MG63 (cell line): ENCODE results near the gene RAD9B. TPM values are rescaled to one million over a fixed set of nuclear protein-coding genes. Genes with fewer than 3 reads are reported as not detected.
"Not testable (repeated sequence)": the region's sequence is repeated elsewhere in the genome, so short reads cannot be mapped to it uniquely, and the experiment has no call there.

Source experiments
- DNase-seq: peaks from one replicate; pipeline ENCODE4 v3.0.0-alpha.2; 2020
- H3K27me3 ChIP-seq: fragments of 250-450 bp; sonication (Bioruptor Pico); 2 replicates; pipeline ENCODE4 v1.5.1; 2020; ENCODE audit warnings: mild to moderate bottlenecking, moderate library complexity
- H3K36me3 ChIP-seq: fragments of 250-450 bp; sonication (Bioruptor Pico); 2 replicates; pipeline ENCODE4 v1.5.1; 2020; ENCODE audit warnings: mild to moderate bottlenecking, moderate library complexity
- H3K4me3 ChIP-seq: fragments of 250-450 bp; sonication (Bioruptor Pico); 2 replicates; pipeline ENCODE4 v1.5.1; 2020; ENCODE audit warnings: mild to moderate bottlenecking, moderate library complexity
- H3K9me3 ChIP-seq: fragments of 250-450 bp; sonication (Bioruptor Pico); 2 replicates; pipeline ENCODE4 v1.5.1; 2020; ENCODE audit warnings: mild to moderate bottlenecking, moderate library complexity
- total RNA-seq: library from RNA; depleted of rRNA; stranded (reverse); fragments of >200 nt; shearing (Covaris generic); gene quantifications from 2 replicates; pipeline ENCODE4 v1.2.3, GENCODE V29; 2014; ENCODE audit warnings: low replicate concordance

The RAD9B gene
- total RNA-seq, 1 experiment from 2014 or later = 2.0 TPM

DNA sequence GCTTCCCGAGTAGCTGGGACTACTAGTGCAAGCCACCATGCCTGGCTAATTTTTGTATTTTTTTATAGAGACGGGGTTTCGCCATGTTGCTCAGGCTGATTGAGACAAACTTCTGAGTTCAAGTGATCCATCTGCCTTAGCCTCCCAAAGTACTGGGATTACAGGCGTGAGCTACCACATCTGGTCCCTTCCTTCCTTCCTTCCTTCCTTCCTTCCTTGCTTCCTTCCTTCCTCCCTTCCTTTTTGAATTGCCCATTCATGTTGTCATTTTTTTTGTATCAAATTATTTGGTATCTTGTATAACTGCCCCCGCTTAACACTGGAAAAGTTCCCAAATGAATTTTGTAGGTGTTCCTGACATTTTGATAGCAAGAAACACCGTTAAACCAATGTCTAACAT is 11.7 kb downstream of the RAD9B start:
- H3K36me3 ChIP-seq = no peaks in the 10 kb centered on the region
- DNase-seq = no peak
- no peaks in the 10 kb centered on the region; the same call in 1 of the 2 replicates for H3K27me3 ChIP-seq
- H3K4me3 ChIP-seq = no peak overlapping the region
- H3K9me3 ChIP-seq = no peaks in the 10 kb centered on the region

DNA sequence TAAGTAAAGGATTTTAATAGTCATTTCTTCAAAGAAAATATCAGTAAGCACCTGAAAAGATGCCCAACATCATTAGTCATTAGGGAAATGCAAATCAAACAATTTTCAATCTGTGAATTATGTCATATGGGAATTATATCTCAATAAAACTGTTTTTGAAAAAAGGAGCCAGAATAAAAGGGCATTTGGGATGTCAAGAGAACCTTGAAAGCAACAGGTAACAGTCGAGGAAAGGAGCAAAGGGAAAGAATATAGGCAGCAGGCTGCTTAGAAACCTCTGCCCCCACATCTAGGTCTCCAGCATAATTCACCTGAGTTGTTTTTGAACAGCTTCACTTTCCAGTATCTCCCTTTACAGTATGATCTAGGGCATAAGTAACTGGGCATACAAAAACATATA is 12.2 kb downstream of the RAD9B start:
- Histone ChIP-seq H3K4me3 (no peak overlapping the region), H3K36me3 (no peaks in the 10 kb centered on the region), H3K9me3 (no peaks in the 10 kb centered on the region), H3K27me3 (no peaks in the 10 kb centered on the region; the same call in 1 of the 2 replicates)
- no peak for DNase-seq

DNA sequence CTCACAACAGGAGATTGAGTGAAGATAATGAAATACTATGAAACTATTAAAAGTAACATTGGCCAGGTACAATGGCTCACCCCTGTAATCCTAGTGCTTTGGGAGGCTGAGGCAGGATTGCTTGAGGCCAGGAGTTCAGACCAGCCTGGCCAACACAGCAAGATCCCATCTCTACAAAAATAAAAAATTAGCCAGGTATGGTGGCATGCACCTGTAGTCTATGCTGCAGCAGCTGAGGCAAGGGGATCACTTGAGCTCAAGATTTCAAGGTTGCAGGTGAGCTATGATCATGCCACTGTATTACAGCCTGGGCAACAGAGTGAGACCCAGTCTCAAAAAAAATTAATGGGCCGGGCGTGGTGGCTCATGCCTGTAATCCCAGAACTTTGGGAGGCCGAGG is 14.9 kb downstream of the RAD9B start:
- Histone ChIP-seq H3K4me3 (no peak overlapping the region), H3K27me3 (no peaks in the 10 kb centered on the region; the same call in 1 of the 2 replicates), H3K9me3 (no peaks in the 10 kb centered on the region), H3K36me3 (no peaks in the 10 kb centered on the region)
- DNase-seq = no peak

DNA sequence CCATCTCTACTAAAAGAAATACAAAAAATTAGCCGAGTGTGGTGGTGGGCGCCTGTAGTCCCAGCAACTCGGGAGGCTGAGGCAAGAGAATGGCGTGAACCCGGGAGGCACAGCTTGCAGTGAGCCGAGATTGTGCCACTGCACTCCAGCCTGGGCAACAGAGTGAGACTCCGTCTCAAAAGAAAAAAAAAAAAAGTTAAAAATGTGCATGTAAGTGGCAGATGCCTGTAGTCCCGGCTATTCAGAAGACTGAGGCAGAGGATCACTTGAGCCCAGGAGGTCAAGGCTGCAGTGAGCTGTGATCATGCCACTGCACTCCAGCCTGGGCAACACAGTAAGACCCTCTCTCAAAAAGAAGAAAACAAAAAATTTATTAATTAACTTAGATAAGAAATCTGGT is 15.9 kb downstream of the RAD9B start:
- not testable (repeated sequence) for H3K9me3 ChIP-seq, H3K4me3 ChIP-seq, DNase-seq, H3K27me3 ChIP-seq, H3K36me3 ChIP-seq

DNA sequence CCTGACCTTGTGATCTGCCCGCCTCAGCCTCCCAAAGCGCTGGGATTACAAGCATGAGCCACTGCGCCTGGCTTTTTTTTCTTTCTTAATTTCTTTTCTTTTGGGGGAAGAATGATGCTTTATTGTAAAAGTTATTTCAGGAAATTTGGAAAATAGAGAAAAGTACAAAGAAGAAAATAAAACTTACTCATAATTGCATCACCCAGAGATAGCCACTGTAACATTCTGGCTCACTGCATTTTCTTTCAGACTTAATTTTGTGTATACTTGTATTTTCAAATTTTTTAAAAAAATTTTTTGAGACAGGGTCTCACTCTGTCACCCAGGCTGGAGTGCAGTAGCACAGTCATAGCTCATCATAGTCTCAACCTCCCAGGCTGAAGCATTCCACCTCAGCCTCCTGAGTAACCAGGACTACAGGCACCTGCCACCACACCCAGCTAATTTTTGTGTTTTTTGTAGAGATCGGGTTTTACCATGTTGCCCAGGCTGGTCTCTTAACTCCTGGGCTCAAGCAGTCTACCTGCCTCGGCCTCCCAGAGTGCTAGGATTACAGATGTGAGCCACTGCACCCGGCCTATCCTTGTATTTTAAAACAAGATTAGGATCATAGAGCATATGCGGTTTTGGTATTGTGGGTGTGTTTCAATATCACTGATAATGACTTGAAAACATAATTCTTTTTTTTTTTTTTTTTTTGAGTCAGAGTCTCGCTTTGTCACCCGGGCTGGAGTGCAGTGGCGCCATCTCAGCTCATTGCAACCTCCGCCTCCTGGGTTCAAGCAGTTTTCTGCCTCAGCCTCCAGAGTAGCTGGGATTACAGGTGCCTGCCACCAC is 19.0 kb downstream of the RAD9B start:
- H3K36me3 ChIP-seq, H3K27me3 ChIP-seq, H3K9me3 ChIP-seq, H3K4me3 ChIP-seq, DNase-seq: not testable (repeated sequence)

DNA sequence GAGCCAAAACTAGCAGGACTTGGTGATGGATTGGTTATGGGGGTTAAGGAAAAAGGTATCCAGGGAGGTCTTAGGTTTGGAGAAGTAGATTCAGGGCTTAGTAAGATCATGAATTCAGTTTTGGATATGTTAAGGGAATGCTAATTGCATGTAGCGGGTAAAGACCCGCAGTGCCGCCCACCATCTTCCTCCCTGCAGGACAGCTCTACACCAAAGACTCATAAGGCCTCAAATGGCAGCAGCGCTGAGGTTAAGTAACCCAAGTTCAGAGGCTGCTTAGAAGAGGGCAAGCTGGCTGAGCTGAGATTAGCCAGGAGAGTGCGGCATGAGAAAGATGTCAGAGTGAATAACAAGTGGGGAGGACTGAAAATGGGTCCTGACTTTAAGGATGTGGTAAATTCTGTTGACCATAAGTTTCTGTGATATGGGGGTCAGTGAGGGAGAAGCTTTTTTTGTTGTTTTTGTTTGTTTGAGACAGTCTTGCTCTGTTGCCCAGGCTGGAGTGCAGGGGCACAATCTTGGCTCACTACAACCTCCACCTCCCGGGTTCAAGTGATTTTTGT is 26.2 kb downstream of the RAD9B start:
- no peak for DNase-seq
- H3K27me3 ChIP-seq = no peaks in the 10 kb centered on the region
- H3K9me3 ChIP-seq = no peaks in the 10 kb centered on the region
- H3K4me3 ChIP-seq = no peak overlapping the region
- H3K36me3 ChIP-seq = no peaks in the 10 kb centered on the region

DNA sequence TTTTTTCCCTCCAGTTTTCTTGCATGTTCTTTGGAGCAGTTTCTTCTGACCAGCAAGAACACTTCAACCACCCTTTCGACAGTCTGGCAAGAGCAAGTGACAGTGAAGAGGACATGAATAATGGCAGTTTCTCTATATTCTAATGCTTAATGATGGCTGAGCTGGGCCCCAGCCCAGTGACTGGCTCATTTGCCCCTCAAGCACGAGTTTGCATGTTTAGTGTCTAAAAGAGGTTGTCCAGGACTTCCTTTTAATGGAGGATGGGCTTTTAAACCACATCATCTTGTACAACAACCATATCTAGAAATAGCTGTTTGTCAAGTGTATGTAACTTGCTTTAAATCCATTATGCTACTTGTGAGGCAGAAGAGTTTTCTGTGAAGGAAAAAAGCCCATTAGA is 28.4 kb downstream of the RAD9B start:
- Histone ChIP-seq H3K4me3 (no peak overlapping the region), H3K36me3 (peaks cover 3% of the 10 kb centered on the region; the same call in 1 of the 2 replicates), H3K9me3 (no peaks in the 10 kb centered on the region), H3K27me3 (no peaks in the 10 kb centered on the region)
- DNase-seq = no peak

DNA sequence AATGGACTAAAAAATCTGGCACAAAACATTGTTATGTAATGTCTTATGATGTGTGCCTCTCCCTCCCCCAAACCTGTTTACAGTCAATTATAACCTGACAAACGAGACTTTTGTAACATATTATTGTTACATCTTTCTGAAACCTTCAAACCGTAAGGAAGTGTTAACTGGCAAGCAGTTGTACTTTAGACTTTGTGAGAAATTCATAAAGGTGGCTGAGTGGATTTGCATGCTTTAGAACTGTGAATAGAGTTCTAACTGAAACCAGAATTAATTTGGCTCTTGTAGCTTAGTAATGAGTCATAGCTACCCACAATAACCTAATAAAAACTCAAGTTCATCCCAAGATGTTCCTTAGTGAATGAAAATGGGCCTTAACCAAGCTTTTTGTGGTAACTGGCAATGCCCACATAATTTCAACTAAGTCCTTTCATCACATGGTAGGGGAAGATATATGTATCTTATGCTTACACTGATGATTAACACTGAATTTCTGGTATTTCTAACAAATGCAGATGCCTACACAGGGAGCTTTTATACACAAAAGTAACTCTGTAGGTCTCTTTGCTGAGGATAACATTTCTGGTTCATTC is 29.7 kb downstream of the RAD9B start:
- Histone ChIP-seq H3K36me3 (peaks cover 14% of the 10 kb centered on the region), H3K27me3 (no peaks in the 10 kb centered on the region), H3K4me3 (no peak overlapping the region), H3K9me3 (no peaks in the 10 kb centered on the region)
- no peak for DNase-seq

DNA sequence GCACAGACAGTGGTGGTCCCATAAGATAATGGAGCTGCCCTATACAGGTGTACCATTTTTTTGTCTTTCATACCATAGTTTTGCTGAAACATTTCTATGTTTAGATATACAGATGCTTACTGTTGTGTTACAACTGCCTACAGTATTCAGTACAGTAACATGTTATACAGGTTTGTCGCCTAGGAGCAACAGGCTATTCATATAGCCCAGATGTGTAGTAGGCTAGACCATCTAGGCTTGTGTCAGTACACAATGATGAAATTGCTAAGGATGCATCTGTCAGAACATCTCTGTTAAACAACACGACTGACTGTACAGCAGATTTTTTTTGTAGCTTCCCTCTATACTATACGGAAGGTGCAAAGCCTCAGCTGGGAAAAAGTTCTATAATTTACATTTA is 30.5 kb downstream of the RAD9B start:
- Histone ChIP-seq H3K9me3 (no peaks in the 10 kb centered on the region), H3K36me3 (peaks cover 19% of the 10 kb centered on the region), H3K4me3 (no peak overlapping the region), H3K27me3 (no peaks in the 10 kb centered on the region)
- DNase-seq = no peak

DNA sequence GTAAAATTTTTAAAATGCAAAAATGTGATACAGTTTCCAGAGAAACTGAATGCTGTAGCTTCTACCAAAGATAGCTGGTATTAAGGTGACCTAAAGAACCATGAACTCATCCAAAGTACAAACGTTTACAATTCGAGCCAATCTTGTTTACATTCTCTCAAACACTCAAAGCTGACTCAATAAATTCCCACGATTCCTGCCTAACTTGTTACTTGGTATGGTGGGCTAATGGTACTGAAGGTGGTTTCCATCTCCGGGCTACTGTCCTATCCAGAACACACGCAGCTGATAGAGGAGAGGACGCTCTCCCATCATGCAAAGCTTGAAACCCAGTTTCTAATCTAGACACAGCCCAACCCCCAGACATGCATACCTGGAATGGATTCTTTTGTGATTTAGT is 31.5 kb downstream of the RAD9B start:
- peaks cover 21% of the 10 kb centered on the region for H3K36me3 ChIP-seq
- no peak overlapping the region for H3K4me3 ChIP-seq
- no peaks in the 10 kb centered on the region for H3K27me3 ChIP-seq
- no peak for DNase-seq
- no peaks in the 10 kb centered on the region for H3K9me3 ChIP-seq

DNA sequence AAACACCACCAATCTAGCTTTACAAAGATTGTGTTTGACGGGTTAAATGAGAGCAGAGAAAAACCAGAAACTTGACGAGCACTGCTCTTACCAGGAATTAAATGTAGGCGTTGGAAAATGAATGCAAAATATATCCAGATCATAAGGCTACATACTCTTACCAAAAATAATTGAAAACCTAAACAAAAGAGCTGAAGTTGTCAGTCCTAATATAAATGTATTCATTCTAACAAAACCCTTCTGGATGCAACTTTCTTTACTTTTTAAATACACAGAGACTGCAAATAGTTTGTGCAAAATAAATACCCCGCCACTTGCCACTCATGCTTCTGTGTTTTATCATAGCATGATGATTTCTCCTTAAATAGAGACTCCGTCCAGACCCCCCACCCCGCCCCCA is 32.7 kb downstream of the RAD9B start:
- Histone ChIP-seq H3K9me3 (no peaks in the 10 kb centered on the region), H3K27me3 (no peaks in the 10 kb centered on the region), H3K4me3 (no peak overlapping the region), H3K36me3 (peaks cover 32% of the 10 kb centered on the region)
- no peak for DNase-seq

DNA sequence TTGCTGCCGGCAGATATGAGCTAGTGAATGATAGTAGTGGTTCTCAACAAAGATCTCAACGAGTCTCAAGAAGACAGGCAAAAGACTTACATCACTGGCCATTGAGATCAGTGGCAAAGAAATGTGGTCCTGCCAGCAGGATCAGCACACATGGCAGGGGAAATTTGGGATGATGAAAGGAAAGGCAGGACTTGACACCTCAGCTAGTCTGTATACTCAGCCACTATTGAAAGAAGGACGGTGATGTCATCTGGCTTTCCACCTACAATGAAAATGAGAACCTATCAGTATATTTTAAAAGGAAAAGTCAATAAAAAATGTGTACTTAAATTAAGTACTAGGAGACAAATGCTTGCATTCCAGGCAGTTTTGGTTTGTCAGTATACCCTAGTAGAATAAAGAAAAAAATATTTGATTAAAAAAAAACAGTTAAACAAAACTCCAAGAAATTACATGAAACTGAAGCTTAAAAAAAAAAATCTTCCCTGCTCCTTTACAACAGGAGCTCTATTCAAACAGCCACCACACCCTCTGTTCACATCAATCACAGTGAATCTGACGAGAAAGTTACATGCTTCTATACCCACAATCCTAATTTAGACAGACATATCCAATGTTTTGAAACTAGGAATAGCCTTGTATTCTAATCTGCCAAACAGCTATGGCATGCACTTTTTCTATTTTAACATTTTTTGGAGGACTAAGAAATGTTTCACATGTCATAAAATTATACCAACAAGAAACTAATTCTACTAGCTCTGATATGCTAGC is 34.9 kb downstream of the RAD9B start:
- Histone ChIP-seq H3K4me3 (no peak overlapping the region), H3K36me3 (peaks cover 32% of the 10 kb centered on the region), H3K27me3 (no peaks in the 10 kb centered on the region), H3K9me3 (no peaks in the 10 kb centered on the region)
- no peak for DNase-seq

DNA sequence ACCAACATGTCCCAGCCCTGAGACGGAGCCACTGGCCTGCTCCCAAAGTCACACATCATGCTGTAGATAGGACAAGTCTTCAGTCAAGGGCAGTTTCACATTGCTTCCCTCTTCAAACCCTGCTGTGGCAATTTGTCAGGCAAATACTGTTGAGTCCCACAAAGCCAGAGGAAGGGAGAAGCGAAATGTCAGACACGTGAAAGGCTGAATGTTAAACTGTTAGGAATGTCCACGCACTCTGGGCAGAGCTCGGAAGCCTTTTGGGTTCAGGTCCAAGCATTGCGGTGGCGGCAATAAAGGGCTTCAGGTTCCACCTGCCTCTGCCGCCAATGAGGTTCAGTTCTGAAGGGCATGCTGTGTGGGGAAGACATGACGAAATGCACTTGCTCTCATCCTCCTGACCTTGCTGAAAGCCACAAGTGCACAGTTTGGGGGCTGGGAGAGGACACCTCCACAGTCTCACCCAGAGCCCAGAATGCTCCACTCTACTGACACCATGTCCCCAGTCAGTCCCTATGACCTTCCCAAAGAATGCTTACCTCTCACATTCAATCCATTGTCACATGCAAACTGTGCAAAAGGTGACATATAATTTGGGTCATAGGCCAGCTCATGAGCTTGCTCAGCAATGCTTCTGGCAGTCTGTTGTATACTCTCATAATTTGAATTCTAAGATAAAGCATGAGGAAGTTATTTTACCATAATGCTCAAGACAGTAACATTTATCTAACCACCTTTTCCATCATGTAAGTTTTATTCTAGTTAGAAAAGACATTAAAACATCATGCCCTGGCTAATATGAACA is 35.7 kb downstream of the RAD9B start:
- no peaks in the 10 kb centered on the region for H3K27me3 ChIP-seq
- H3K36me3 ChIP-seq = peaks cover 32% of the 10 kb centered on the region
- H3K4me3 ChIP-seq = no peak overlapping the region
- H3K9me3 ChIP-seq = no peaks in the 10 kb centered on the region
- no peak for DNase-seq

DNA sequence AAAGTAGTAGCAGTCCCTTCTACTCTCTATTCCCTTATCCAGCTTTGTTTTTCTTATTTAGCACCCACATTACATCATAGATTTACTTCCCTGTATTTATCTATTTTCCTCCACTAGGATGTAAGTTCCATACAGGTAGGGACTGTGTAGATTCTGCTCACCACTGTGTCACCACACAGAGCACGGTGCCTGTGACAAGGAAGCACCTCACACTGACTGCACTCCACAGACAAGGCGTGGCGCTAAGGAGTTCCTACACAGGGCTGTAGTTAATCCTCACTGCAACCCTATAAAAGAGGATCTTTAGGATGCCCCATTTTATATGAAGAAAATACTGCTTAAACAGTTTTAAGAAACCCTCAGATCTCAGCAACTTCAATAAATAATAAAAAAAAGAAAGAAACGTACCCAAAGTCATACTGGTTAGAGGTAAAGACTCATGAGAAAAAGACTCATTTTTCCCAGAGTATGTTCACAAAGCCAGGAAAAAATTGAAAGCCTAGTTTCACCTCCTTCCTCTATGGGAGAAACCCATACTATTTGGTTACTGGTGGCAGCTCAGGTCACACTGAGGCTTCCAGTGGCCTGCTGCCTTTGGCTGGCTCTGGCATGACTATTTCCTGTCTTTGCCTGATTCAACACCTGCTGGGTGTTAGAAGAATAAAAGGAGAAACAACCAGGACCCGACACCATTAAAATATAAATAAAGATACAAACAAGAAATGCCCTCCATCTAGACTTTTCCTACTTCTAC is 36.9 kb downstream of the RAD9B start:
- Histone ChIP-seq H3K4me3 (no peak overlapping the region), H3K9me3 (no peaks in the 10 kb centered on the region), H3K36me3 (peaks cover 39% of the 10 kb centered on the region), H3K27me3 (no peaks in the 10 kb centered on the region)
- no peak for DNase-seq

DNA sequence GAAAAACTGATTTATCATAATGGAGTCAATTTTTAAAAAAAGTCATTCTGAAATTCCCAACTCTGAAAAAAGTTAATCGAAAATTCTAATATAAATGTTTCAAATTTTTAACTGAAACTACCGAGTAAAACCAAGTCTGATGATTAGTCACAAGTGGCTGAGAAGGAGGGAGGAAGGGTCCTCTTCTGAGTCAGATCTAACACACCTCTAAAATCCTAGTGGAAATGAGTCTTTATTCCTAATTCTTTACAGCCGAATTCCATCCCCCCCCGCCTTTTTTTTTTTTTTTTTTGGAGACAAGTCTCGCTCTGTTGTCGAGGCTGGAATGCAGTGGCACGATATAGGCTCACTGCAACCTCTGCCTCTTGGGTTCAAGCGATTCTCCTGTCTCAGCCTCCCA is 37.9 kb downstream of the RAD9B start:
- Histone ChIP-seq H3K9me3 (no peaks in the 10 kb centered on the region), H3K36me3 (peaks cover 47% of the 10 kb centered on the region), H3K4me3 (no peak overlapping the region), H3K27me3 (no peaks in the 10 kb centered on the region)
- no peak for DNase-seq
